Measurements from ENCODE around the gene GJC2. TPM values are rescaled to one million over a fixed set of nuclear protein-coding genes. Genes with fewer than 3 reads are reported as not detected.
A peak's percentile ranks its signal among the peaks of the same experiment; 100 is the strongest.
"Not testable (repeated sequence)": the region's sequence is repeated elsewhere in the genome, so short reads cannot be mapped to it uniquely, and the experiment has no call there.

Gene GJC2
- total RNA-seq, 1 donor: 1.4 TPM

GRCh38 chr1:228110556-228110955 lies 39.2 kb upstream of the GJC2 start:
- peaks cover 14% of the 10 kb centered on the region for H3K36me3 ChIP-seq (ENCODE audit: insufficient read depth, low read length)
- peak overlapping the region; percentile 94 for H3K27ac ChIP-seq (ENCODE audit: low read depth, low read length)
- TF ChIP-seq CTCF (IDR thresholded peaks at IDR 0.05; ENCODE audit: extremely low read depth, low read depth, low read length): no peak
- peak overlapping the region; percentile 97 for H3K4me2 ChIP-seq (ENCODE audit: insufficient read depth, low read length)
- H3K27me3 ChIP-seq (ENCODE audit: insufficient read depth, low read length): no peaks in the 10 kb centered on the region
- DNase-seq (ENCODE audit: insufficient read length, low spot score, missing footprints): no peak
- H3K4me3 ChIP-seq (ENCODE audit: insufficient read depth, low read length): peak overlapping the region; percentile 100
- peaks cover 16% of the 10 kb centered on the region for H3K4me1 ChIP-seq (ENCODE audit: insufficient read depth, low read length)
- H2AFZ ChIP-seq (ENCODE audit: low read length): no peak overlapping the region
- H4K20me1 ChIP-seq (ENCODE audit: insufficient read depth, low read length): no peaks in the 10 kb centered on the region
- H3K9me3 ChIP-seq (ENCODE audit: low read depth, low read length): no peaks in the 10 kb centered on the region
- H3K79me2 ChIP-seq (ENCODE audit: insufficient read depth, low read length): peaks cover 31% of the 10 kb centered on the region

- not testable (repeated sequence) for H3K4me2 ChIP-seq (ENCODE audit: insufficient read depth, low read length); H3K36me3 ChIP-seq (ENCODE audit: insufficient read depth, low read length); H3K9me3 ChIP-seq (ENCODE audit: low read depth, low read length); H3K4me3 ChIP-seq (ENCODE audit: insufficient read depth, low read length); H3K27me3 ChIP-seq (ENCODE audit: insufficient read depth, low read length); H2AFZ ChIP-seq (ENCODE audit: low read length); H3K27ac ChIP-seq (ENCODE audit: low read depth, low read length); H4K20me1 ChIP-seq (ENCODE audit: insufficient read depth, low read length); DNase-seq (ENCODE audit: insufficient read length, low spot score, missing footprints)
- H3K79me2 ChIP-seq (ENCODE audit: insufficient read depth, low read length): peaks cover 31% of the 10 kb centered on the region
- peaks cover 16% of the 10 kb centered on the region for H3K4me1 ChIP-seq (ENCODE audit: insufficient read depth, low read length)
These were observed 38.4 kb upstream of the GJC2 start for GRCh38 chr1:228111315-228111714.

GRCh38 chr1:228112167-228112566 lies 37.6 kb upstream of the GJC2 start:
- no peak overlapping the region for H3K27ac ChIP-seq (ENCODE audit: low read depth, low read length)
- H3K79me2 ChIP-seq (ENCODE audit: insufficient read depth, low read length): peaks cover 31% of the 10 kb centered on the region
- no peak overlapping the region for H2AFZ ChIP-seq (ENCODE audit: low read length)
- no peak overlapping the region for H3K4me3 ChIP-seq (ENCODE audit: insufficient read depth, low read length)
- H3K27me3 ChIP-seq (ENCODE audit: insufficient read depth, low read length): no peaks in the 10 kb centered on the region
- no peak for TF ChIP-seq CTCF (IDR thresholded peaks at IDR 0.05; ENCODE audit: extremely low read depth, low read depth, low read length)
- peaks cover 16% of the 10 kb centered on the region for H3K4me1 ChIP-seq (ENCODE audit: insufficient read depth, low read length)
- no peak for DNase-seq (ENCODE audit: insufficient read length, low spot score, missing footprints)
- H3K4me2 ChIP-seq (ENCODE audit: insufficient read depth, low read length): no peak overlapping the region
- H3K36me3 ChIP-seq (ENCODE audit: insufficient read depth, low read length): no peaks in the 10 kb centered on the region
- no peaks in the 10 kb centered on the region for H3K9me3 ChIP-seq (ENCODE audit: low read depth, low read length)
- H4K20me1 ChIP-seq (ENCODE audit: insufficient read depth, low read length): no peaks in the 10 kb centered on the region

- no peak overlapping the region for H3K27ac ChIP-seq (ENCODE audit: low read depth, low read length)
- no peak overlapping the region for H2AFZ ChIP-seq (ENCODE audit: low read length)
- DNase-seq (ENCODE audit: insufficient read length, low spot score, missing footprints): no peak
- no peaks in the 10 kb centered on the region for H3K36me3 ChIP-seq (ENCODE audit: insufficient read depth, low read length)
- H3K79me2 ChIP-seq (ENCODE audit: insufficient read depth, low read length): peaks cover 28% of the 10 kb centered on the region
- H4K20me1 ChIP-seq (ENCODE audit: insufficient read depth, low read length): no peaks in the 10 kb centered on the region
- no peaks in the 10 kb centered on the region for H3K27me3 ChIP-seq (ENCODE audit: insufficient read depth, low read length)
- peaks cover 16% of the 10 kb centered on the region for H3K4me1 ChIP-seq (ENCODE audit: insufficient read depth, low read length)
- H3K4me3 ChIP-seq (ENCODE audit: insufficient read depth, low read length): no peak overlapping the region
- no peaks in the 10 kb centered on the region for H3K9me3 ChIP-seq (ENCODE audit: low read depth, low read length)
- H3K4me2 ChIP-seq (ENCODE audit: insufficient read depth, low read length): no peak overlapping the region
- no peak for TF ChIP-seq CTCF (IDR thresholded peaks at IDR 0.05; ENCODE audit: extremely low read depth, low read depth, low read length)
These were observed 37.1 kb upstream of the GJC2 start for GRCh38 chr1:228112617-228113016.

Measured in osteoblast (primary cell).